IPS-11a (cell line): ENCODE results near the gene MROH7.

Experiments used
- H3K4me3 ChIP-seq: one replicate; pipeline ENCODE4 v1.5.1; 2013; ENCODE audit warnings: low read depth, low read length, control low read depth

Gene MROH7

DNA sequence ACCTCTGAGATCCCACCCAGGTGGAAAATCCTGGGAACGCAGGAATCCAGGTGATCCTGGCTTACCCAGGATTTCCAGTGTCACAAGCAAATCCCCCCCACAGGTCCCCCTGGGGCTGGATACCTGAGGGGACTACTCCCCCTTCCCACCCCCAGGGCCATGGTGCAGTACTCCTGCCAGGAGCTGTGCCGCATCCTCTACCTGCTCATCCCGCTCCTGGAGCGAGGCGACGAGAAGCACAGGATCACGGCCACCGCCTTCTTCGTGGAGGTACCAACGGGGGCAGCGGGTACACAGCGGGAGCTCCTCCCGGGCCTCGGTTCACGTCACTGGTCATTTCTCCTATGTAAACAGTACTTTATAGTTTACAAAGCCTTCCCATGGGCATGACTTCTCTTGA, 53.6 kb downstream of the MROH7 start:
- H3K4me3 ChIP-seq = no peak overlapping the region

- H3K4me3 ChIP-seq = no peak overlapping the region
Observed at GRCh38 chr1:54695764-54696163, 54.2 kb downstream of the MROH7 start.

DNA sequence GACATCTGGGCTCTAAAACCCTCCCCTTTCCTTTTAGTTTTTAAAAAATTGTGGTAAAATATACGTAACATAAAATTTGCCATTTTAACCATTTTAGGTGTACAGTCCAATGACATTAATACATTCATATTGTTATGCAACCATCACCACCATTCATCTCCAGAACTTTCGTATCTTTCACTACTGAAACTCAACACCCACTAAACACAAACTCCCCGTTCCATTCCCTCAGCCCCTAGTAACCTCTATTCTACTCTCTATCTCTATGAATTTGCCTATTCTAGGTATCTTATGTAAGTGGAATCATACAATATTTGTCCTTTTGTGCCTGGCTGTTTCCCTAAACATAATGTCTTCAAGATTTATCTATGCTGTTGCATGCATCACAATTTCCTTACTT, 54.7 kb downstream of the MROH7 start:
- H3K4me3 ChIP-seq = no peak overlapping the region

DNA sequence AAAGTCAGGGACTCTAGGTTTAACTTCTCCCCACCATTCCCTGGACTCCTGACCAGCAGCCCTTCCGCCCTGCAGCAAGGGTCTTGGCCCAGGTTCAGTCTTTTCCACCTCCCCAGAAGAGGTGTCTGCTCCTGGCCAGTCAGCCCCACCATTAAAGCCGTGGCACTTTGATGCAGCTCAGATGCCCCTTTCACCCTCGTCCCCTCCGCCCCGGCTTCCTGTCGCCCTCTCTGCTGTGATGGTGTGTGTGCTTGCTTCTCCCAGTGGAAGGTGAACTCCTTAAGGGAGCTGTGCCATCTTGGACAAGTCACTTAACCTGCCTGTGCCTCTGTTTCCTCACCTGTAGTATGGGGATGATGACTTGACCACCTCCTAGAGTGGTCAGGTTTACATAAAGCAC, 56.3 kb downstream of the MROH7 start:
- no peak overlapping the region for H3K4me3 ChIP-seq

- no peak overlapping the region for H3K4me3 ChIP-seq
Observed at GRCh38 chr1:54698346-54698745, 56.8 kb downstream of the MROH7 start.

- no peak overlapping the region for H3K4me3 ChIP-seq
Observed at GRCh38 chr1:54699936-54700525, 58.4 kb downstream of the MROH7 start.

GRCh38 chr1:54701066-54701465, 59.5 kb downstream of the MROH7 start:
- H3K4me3 ChIP-seq = no peak overlapping the region

- H3K4me3 ChIP-seq = no peak overlapping the region
Observed at GRCh38 chr1:54701996-54702395, 60.4 kb downstream of the MROH7 start.

GRCh38 chr1:54703471-54703870, 61.9 kb downstream of the MROH7 start:
- H3K4me3 ChIP-seq = no peak overlapping the region

GRCh38 chr1:54705153-54705552, 63.6 kb downstream of the MROH7 start:
- no peak overlapping the region for H3K4me3 ChIP-seq

GRCh38 chr1:54706419-54706818, 64.8 kb downstream of the MROH7 start:
- no peak overlapping the region for H3K4me3 ChIP-seq

DNA sequence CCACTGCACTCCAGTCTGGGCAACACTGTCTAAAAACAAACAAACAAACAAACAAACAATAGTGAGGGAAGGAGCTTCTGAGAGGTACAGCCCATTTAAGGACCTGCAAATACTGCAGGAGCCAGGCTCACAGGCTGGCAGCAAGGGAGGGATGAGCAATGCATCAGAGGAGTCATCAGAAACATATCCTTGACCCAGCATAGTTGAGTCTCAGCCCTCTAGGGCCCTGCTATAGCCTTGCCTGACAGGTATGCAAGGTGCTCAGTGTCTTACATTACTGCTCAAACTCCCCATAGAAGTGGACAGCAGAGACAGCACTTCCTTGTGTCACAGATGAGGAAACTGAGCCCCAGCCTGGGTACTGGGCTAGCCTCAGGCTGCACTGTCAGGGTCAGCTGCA, 66.8 kb downstream of the MROH7 start:
- no peak overlapping the region for H3K4me3 ChIP-seq

GRCh38 chr1:54709547-54710292, 68.1 kb downstream of the MROH7 start:
- H3K4me3 ChIP-seq = no peak overlapping the region

- H3K4me3 ChIP-seq = no peak overlapping the region
Observed at GRCh38 chr1:54710434-54710833, 68.8 kb downstream of the MROH7 start.

DNA sequence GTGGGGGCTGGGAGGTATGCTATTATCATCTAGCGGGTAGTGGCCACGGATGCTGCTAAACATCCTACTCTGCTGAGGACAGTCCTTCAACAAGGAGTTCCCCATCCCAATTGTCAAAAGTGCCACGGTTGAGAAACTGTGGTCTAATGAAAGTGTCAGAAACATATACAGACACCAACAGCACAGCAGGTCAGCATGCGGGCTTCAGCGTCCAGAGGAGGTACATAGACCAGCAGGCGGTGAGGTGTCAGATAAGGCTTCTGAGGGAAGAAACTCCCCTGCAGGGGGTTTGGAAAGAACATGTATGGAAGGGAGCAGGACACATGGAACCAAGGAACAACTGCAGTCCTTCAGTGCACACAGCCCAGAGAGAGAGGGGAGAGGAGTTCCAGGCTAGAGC, 69.3 kb downstream of the MROH7 start:
- no peak overlapping the region for H3K4me3 ChIP-seq

- no peak overlapping the region for H3K4me3 ChIP-seq
Observed at GRCh38 chr1:54711536-54711935, 70.0 kb downstream of the MROH7 start.

GRCh38 chr1:54714881-54715492, 73.4 kb downstream of the MROH7 start:
- no peak overlapping the region for H3K4me3 ChIP-seq

- H3K4me3 ChIP-seq = peak within 1 kb of the TSS; percentile 89
Observed at GRCh38 chr1:54715493-54716298, 74.1 kb downstream of the MROH7 start, which contains the start of gene TTC4. Gene TTC4, plus strand, starts transcription at chr1:54715861. Its CDS starts 48 bp downstream, at chr1:54715909.

DNA sequence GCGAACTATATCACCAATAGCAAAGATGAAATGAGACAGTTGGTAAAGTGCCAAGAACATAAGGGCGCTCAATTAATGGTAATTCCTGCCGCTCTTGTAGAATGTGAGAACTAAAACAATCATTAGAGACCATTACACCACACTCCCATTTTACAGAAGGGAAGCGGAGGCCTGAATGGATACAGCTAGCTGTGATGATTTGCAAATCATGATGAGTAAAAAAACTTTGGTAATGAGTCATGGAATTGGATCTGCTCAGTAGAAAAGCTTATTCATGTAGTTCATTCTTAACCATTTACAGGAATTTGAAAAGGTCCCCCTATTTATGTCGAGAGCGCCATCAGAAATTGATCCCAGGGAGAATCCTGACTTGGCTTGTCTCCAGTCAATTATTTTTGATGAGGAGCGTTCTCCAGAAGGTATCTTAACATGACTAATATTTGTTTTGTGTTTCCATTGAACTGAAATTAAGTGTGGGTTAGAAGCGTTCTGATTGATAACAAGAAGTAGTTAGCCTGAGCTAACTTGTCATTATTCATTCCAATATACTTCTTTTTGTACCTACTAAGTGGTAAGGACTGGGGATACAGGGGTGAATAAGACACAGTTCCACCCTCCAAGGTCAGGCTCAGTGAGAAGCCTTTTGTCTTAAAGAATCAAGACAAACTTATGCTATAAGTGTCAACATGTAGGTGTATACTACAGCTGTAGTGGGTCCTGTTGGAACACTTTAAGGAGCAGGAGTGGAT, 74.9 kb downstream of the MROH7 start:
- H3K4me3 ChIP-seq = peak overlapping the region; percentile 89

- no peak overlapping the region for H3K4me3 ChIP-seq
Observed at GRCh38 chr1:54721719-54722118, 80.1 kb downstream of the MROH7 start.

- H3K4me3 ChIP-seq = no peak overlapping the region
Observed at GRCh38 chr1:54723985-54724384, 82.4 kb downstream of the MROH7 start.
